GM12874 (cell line): Measurements from ENCODE around the gene RALGPS2.

Source experiments
- CTCF ChIP-seq: IDR thresholded peaks from 2 replicates; pipeline ENCODE4 v1.5.1; 2011; ENCODE audit warnings: low read depth, mild to moderate bottlenecking, control low read depth, low read length, moderate library complexity; ENCODE audit not compliant: insufficient read depth

RALGPS2 gene

GRCh38 chr1:178959543-178960460, 234.8 kb downstream of the RALGPS2 start:
- TF ChIP-seq CTCF: no peak

GRCh38 chr1:178960482-178961240, 235.6 kb downstream of the RALGPS2 start:
- TF ChIP-seq CTCF: no peak

GRCh38 chr1:178961331-178961730, 236.3 kb downstream of the RALGPS2 start:
- TF ChIP-seq CTCF: no peak

GRCh38 chr1:178961868-178962267, 236.8 kb downstream of the RALGPS2 start:
- TF ChIP-seq CTCF: no peak

- no peak for TF ChIP-seq CTCF
Measured at GRCh38 chr1:178962853-178963711, 238.0 kb downstream of the RALGPS2 start.

GRCh38 chr1:178964469-178965330, 239.7 kb downstream of the RALGPS2 start:
- TF ChIP-seq CTCF: no peak
